Liver (tissue), 3 donors: ENCODE measurements around the gene RNASEH2A.
"Not testable (repeated sequence)": the region's sequence is repeated elsewhere in the genome, so short reads cannot be mapped to it uniquely, and the experiment has no call there.

ENCODE experiments used
- SP1 ChIP-seq: IDR thresholded peaks from 2 replicates; pipeline ENCODE4 v1.6.1; 2018; ENCODE audit warnings: antibody characterized with exemption, mild to moderate bottlenecking
- TAF1 ChIP-seq: conservative IDR thresholded peaks from 2 replicates; pipeline ENCODE4 v1.6.1; 2016; ENCODE audit warnings: antibody characterized with exemption, mild to moderate bottlenecking
- YY1 ChIP-seq: IDR thresholded peaks from 2 replicates; pipeline ENCODE4 v1.6.1; 2016; ENCODE audit warnings: antibody characterized with exemption, mild to moderate bottlenecking
- TF ChIP-seq, protein P1 (sequence below): IDR thresholded peaks from 2 replicates; pipeline ENCODE4 v1.6.1; 2016; ENCODE audit warnings: antibody characterized with exemption
- TF ChIP-seq, protein P2 (sequence below): IDR thresholded peaks from 2 replicates; pipeline ENCODE4 v1.6.1; 2016; ENCODE audit warnings: antibody characterized with exemption
- TF ChIP-seq, protein P3 (sequence below): fragments of 150-350 bp; IDR thresholded peaks from 2 replicates; pipeline ENCODE4 v1.5.1; 2017; ENCODE audit warnings: improper control_type of control experiment, low read depth, low read length; ENCODE audit not compliant: missing input control
- donor health status: healthy.
- donor health status: healthy.

DNA sequence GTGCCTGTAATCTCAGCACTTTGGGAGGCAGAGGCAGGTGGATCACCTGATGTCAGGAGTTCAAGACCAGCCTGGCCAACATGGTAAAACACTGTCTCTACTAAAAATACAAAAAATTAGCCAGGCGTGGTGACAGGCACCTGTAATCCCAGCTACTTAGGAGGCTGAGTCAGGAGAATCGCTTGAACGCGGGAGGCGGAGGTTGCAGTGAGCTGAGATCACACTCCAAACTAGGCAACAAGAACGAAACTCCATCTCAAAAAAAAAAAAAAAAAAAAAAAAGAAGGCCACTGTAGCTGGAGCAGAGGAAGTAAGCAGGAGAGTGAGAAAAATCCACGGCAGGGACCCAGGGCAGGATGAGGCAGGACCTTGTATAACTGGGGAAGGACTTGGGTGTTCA is 40.2 kb downstream of the RNASEH2A start:
- TF ChIP-seq, protein P1, sequence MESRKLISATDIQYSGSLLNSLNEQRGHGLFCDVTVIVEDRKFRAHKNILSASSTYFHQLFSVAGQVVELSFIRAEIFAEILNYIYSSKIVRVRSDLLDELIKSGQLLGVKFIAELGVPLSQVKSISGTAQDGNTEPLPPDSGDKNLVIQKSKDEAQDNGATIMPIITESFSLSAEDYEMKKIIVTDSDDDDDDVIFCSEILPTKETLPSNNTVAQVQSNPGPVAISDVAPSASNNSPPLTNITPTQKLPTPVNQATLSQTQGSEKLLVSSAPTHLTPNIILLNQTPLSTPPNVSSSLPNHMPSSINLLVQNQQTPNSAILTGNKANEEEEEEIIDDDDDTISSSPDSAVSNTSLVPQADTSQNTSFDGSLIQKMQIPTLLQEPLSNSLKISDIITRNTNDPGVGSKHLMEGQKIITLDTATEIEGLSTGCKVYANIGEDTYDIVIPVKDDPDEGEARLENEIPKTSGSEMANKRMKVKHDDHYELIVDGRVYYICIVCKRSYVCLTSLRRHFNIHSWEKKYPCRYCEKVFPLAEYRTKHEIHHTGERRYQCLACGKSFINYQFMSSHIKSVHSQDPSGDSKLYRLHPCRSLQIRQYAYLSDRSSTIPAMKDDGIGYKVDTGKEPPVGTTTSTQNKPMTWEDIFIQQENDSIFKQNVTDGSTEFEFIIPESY: not testable (repeated sequence)
- TF ChIP-seq, protein P2, sequence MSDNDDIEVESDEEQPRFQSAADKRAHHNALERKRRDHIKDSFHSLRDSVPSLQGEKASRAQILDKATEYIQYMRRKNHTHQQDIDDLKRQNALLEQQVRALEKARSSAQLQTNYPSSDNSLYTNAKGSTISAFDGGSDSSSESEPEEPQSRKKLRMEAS: not testable (repeated sequence)
- TF ChIP-seq, protein P3, sequence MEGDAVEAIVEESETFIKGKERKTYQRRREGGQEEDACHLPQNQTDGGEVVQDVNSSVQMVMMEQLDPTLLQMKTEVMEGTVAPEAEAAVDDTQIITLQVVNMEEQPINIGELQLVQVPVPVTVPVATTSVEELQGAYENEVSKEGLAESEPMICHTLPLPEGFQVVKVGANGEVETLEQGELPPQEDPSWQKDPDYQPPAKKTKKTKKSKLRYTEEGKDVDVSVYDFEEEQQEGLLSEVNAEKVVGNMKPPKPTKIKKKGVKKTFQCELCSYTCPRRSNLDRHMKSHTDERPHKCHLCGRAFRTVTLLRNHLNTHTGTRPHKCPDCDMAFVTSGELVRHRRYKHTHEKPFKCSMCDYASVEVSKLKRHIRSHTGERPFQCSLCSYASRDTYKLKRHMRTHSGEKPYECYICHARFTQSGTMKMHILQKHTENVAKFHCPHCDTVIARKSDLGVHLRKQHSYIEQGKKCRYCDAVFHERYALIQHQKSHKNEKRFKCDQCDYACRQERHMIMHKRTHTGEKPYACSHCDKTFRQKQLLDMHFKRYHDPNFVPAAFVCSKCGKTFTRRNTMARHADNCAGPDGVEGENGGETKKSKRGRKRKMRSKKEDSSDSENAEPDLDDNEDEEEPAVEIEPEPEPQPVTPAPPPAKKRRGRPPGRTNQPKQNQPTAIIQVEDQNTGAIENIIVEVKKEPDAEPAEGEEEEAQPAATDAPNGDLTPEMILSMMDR: not testable (repeated sequence)
- not testable (repeated sequence) for TF ChIP-seq TAF1, SP1, YY1
